Measurements from ENCODE around the gene CEP164.

DNA sequence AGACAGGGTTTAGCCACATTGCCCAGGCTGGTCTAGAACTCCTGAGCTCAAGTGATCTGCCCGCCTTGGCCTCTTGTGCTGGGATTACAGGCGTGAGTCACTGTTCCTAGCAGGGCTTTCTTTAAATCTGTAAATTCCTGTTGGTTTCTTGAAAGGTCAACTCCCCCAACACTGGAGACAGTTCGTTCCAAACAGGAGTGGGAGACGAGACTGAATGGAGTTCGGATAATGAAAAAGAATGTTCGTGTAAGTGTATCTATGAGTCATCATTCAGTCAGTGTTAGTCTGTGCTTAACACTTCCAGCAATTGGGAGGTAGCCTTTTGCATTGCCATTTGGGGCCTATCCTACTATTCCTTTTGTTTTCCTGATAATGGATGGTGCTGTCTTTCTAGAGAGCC lies 46.5 kb upstream of the CEP164 start:
- TF ChIP-seq LARP7 (IDR thresholded peaks at IDR 0.05) (no peak), TGIF2 (CRISPR knock-in tag; IDR thresholded peaks at IDR 0.05) (no peak), ZBTB1 (CRISPR knock-in tag; IDR thresholded peaks at IDR 0.05; ENCODE audit: borderline replicate concordance, low read depth) (no peak)
- TF ChIP-seq, protein P1, sequence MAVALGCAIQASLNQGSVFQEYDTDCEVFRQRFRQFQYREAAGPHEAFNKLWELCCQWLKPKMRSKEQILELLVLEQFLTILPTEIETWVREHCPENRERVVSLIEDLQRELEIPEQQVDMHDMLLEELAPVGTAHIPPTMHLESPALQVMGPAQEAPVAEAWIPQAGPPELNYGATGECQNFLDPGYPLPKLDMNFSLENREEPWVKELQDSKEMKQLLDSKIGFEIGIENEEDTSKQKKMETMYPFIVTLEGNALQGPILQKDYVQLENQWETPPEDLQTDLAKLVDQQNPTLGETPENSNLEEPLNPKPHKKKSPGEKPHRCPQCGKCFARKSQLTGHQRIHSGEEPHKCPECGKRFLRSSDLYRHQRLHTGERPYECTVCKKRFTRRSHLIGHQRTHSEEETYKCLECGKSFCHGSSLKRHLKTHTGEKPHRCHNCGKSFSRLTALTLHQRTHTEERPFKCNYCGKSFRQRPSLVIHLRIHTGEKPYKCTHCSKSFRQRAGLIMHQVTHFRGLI (CRISPR knock-in tag; IDR thresholded peaks at IDR 0.05), result no peak
